Neural cell (in vitro differentiated cells): Measurements from ENCODE around the gene CCM2L.

Source experiments
- EP300 ChIP-seq: fragments of 450-650 bp; conservative IDR thresholded peaks from 2 replicates; pipeline ENCODE4 v1.6.1; 2014; ENCODE audit warnings: antibody characterized with exemption, mild to moderate bottlenecking, moderate library complexity; ENCODE audit not compliant: poor library complexity, severe bottlenecking
- EZH2 ChIP-seq: fragments of 200-600, 300-800 bp; shearing (Covaris generic), sonication (generic); IDR thresholded peaks from 2 replicates; pipeline ENCODE4 v1.6.1; 2014; ENCODE audit warnings: antibody characterized with exemption, low read length, borderline replicate concordance, mild to moderate bottlenecking; ENCODE audit not compliant: insufficient read depth, poor library complexity, severe bottlenecking
- MXI1 ChIP-seq: fragments of 450-650 bp; conservative IDR thresholded peaks from 2 replicates; pipeline ENCODE4 v1.6.1; 2014; ENCODE audit warnings: antibody characterized with exemption, mild to moderate bottlenecking; ENCODE audit not compliant: poor library complexity, severe bottlenecking
- POLR2AphosphoS5 ChIP-seq: IDR thresholded peaks from 2 replicates; pipeline ENCODE4 v1.6.1; 2012
- RAD21 ChIP-seq: fragments of 450-650 bp; conservative IDR thresholded peaks from 2 replicates; pipeline ENCODE4 v1.6.1; 2014; ENCODE audit warnings: antibody characterized with exemption, mild to moderate bottlenecking, moderate library complexity
- SMC3 ChIP-seq: fragments of 450-650 bp; conservative IDR thresholded peaks from 2 replicates; pipeline ENCODE4 v1.6.1; 2014; ENCODE audit warnings: antibody characterized with exemption, mild to moderate bottlenecking, moderate library complexity; ENCODE audit not compliant: poor library complexity
- TAF1 ChIP-seq: IDR thresholded peaks from 2 replicates; pipeline ENCODE4 v1.6.1; 2012; ENCODE audit warnings: low read depth
- TF ChIP-seq, protein P1 (sequence below): fragments of 450-650 bp; IDR thresholded peaks from 2 replicates; pipeline ENCODE4 v1.5.1; 2014; ENCODE audit warnings: antibody characterized with exemption, mild to moderate bottlenecking, moderate library complexity; ENCODE audit not compliant: poor library complexity, severe bottlenecking

DNA sequence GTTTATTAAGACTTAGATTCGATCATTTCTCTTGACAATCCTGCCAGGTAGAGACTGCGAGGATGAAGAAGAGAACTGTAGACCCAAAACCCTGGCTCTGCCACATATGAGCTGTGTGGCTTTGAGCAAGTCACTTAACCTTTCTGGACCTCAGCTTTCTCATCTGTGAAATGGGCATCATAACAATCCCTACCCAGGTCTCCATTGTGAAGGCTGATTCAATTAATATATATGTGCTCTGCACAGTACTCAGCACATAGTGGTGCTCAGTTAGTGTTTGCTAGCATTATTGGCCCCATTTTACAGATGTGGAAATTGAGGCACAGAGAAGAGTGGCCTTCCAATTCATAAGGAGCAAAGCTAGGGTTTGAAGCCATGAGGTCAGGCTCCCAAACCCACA is 34.4 kb upstream of the CCM2L start:
- TF ChIP-seq EP300 (no peak), POLR2AphosphoS5 (no peak), RAD21 (no peak), MXI1 (no peak), SMC3 (no peak), TAF1 (no peak), EZH2 (no peak)
- TF ChIP-seq, protein P1, sequence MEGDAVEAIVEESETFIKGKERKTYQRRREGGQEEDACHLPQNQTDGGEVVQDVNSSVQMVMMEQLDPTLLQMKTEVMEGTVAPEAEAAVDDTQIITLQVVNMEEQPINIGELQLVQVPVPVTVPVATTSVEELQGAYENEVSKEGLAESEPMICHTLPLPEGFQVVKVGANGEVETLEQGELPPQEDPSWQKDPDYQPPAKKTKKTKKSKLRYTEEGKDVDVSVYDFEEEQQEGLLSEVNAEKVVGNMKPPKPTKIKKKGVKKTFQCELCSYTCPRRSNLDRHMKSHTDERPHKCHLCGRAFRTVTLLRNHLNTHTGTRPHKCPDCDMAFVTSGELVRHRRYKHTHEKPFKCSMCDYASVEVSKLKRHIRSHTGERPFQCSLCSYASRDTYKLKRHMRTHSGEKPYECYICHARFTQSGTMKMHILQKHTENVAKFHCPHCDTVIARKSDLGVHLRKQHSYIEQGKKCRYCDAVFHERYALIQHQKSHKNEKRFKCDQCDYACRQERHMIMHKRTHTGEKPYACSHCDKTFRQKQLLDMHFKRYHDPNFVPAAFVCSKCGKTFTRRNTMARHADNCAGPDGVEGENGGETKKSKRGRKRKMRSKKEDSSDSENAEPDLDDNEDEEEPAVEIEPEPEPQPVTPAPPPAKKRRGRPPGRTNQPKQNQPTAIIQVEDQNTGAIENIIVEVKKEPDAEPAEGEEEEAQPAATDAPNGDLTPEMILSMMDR, result no peak
